GM10266 (cell line): Measurements from ENCODE around the gene COG7.
"Not testable (repeated sequence)": the region's sequence is repeated elsewhere in the genome, so short reads cannot be mapped to it uniquely, and the experiment has no call there.

Experiments used
- DNase-seq: peaks from one replicate; pipeline ENCODE4 v3.0.0; 2012; ENCODE audit errors: extremely low spot score
- CTCF ChIP-seq: IDR thresholded peaks from 2 replicates; pipeline ENCODE4 v1.5.1; 2012; ENCODE audit warnings: mild to moderate bottlenecking, low read depth; ENCODE audit not compliant: control insufficient read depth, insufficient read depth; ENCODE audit errors: missing control alignments

The COG7 gene

DNA sequence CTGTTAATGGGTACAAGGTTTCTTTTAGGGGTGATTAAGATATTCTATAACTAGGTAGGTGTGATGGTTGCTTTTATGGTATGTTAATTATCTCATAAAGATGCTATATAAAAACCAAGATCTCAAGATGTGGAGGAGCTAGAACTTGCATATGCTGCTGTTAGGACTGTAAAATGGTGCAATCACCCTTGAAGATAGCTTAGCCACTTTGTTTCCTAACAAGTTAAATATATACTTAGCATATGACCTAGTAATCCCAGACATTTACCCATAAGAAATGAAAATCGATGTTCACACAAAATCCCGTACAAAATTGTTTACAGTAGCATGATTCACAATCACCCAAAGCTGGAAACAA lies 32.2 kb upstream of the COG7 start:
- no peak for TF ChIP-seq CTCF
- no peak for DNase-seq

DNA sequence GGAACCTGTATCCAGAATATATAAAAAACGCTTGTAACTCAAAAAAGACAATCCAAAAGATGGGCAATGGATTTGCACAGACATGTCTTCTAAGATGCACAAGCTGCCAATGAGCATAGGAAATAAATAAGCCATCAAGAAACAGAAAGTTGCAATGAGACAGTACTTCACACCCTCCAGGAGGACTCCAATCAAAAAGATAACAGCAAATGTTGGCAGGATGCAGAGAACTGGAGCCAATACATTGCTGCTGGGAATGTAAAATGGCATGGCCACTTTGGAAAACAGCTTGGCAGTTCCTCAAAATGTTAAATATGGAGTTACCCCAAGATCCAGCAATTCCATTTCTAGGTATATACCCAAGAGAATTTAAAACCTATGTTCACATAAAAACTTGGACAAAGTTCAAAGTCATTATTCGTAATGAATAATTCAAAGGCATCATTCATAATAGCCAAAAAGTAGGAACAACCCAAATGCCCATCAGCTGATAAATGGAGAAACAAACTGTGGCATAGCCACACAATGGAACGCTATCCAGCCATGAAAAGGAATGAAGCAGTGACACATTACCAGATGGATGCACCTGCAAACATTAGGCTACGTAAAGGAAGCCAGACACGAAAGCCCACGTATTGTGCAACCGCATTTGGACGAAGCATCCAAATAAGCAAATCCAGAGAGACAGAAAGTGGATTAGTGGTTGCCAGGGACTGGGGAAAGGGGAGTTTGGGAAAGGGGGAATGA lies 31.7 kb upstream of the COG7 start:
- no peak for DNase-seq
- no peak for TF ChIP-seq CTCF

GRCh38 chr16:23483492-23483891 lies 30.5 kb upstream of the COG7 start:
- DNase-seq: not testable (repeated sequence)

DNA sequence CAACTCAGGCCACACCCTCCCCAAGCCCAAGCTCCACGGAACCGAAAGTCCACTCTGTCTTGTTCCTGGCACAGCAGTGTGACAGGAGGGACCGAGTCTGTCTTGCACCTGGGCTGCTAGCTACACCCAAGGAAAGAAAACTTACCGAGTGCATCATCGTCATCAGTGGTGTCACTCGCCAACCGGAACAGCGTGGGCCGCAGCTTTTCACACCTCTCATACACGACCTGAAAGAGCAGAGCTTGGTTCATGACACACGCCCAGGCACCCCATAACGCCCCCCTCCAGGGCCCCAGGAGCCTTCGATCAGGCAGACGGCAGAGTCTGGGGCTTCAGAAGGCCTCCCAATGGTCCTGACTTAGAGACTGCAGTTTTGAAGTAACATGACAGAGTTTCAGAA lies 29.8 kb upstream of the COG7 start:
- TF ChIP-seq CTCF: no peak
- peak; percentile 65 for DNase-seq

DNA sequence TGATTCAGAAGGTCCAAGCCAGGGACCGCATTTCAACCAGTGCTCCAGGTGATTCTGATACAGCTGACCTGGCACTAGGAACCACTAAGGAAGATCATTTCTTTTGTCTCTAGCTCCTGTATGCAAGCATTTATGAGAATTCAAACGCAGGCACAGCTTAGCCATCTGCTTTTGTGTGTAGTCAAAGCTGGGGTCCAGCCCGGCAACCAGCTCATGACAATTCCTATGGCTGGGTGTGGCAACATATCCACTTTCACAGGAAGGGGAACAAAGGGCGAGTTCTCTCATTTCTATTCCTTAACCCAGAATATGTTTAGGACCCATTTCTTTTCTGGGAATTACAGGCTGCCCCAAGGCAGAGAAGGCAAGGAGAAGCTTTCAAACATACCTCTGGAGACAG lies 27.3 kb upstream of the COG7 start:
- DNase-seq: no peak
- no peak for TF ChIP-seq CTCF

GRCh38 chr16:23479138-23479537 lies 26.1 kb upstream of the COG7 start:
- no peak for TF ChIP-seq CTCF
- DNase-seq: no peak

DNA sequence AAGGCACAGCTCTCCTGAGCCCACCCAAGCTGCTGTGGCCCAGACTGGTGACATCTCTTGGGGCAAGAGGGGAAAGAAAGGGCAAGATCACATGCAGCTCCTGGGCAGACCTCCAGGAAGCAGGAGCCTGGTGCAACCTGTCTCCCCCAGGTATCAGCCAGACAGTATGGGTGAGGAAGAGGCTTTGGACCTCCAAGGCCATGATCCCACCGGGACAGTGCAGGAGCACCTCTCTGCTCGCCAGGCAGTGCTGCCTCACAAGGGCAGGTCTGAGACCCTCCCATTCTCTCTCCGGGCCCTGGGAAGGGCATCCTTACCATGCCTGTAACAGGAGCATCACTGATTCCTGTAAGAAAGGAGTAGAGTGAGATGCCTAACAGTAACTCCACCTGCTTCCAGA lies 25.6 kb upstream of the COG7 start:
- TF ChIP-seq CTCF: no peak
- no peak for DNase-seq

- DNase-seq: no peak
- TF ChIP-seq CTCF: no peak
Measured at GRCh38 chr16:23476289-23476688, 23.3 kb upstream of the COG7 start.
